Retina (tissue), 1 donor: ENCODE measurements around the gene CNN3.

Experiments used
- DNase-seq: peaks from one replicate; pipeline ENCODE4 v3.0.0-alpha.2; 2016

The CNN3 gene

DNA sequence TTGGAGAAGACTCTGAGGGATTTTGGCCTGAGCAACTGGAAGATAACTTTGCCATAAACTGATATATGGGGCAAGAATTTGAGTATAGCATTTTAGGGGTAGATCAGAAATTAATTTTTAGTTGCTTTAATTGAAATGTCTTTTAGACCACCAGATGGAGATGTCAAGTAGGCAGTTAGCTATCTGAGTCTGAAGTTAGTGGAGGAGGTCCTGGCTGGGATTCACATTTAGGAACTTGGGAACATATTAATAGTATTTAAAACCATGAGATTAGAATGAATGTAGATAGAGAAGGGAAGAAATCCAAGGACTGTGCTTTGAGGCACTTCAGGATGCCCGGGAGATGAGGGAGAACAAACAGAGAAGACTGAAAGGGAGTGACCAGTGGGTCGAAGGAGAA lies 74.1 kb downstream of the CNN3 start:
- no peak for DNase-seq

DNA sequence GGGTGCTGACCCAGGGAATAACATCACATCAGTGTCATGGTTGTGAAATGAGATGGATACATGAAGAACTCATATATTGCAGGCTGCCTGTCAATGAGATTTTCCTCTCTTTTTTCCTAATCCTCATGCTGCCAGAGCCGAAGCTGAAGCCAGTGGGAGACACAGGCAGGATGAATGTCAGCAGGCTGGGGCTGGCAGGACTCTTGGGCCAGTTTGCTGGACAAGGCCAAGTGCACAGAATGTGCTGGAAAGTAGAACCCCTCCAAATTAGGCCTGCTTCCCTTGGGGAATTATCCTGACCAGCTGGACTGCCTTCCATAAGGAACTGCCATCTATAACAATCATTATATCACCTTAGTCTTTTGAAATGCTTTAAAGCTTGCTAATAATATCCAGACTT lies 75.3 kb downstream of the CNN3 start:
- DNase-seq: no peak
